ENCODE data around the gene CCER1.

DNA sequence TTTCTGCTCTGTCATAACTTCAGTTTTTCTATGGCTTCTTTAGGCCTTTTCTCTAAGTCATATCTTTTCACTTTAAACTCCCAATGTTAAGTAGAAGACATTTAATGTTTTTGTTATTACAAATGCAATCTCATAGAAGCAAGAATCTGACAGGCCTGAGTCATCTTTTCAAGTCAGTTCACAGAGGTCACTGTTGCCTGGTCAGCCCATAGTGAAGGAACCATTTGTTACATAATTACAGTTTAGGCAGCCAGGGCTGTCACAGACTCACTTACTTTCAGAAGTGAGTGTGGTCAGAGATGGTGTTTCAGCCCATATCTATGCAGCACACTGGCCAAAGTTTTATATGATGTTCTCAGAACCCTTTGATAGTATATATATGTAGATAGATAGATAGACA lies 46.5 kb downstream of the CCER1 start:
- TF ChIP-seq, protein P1, sequence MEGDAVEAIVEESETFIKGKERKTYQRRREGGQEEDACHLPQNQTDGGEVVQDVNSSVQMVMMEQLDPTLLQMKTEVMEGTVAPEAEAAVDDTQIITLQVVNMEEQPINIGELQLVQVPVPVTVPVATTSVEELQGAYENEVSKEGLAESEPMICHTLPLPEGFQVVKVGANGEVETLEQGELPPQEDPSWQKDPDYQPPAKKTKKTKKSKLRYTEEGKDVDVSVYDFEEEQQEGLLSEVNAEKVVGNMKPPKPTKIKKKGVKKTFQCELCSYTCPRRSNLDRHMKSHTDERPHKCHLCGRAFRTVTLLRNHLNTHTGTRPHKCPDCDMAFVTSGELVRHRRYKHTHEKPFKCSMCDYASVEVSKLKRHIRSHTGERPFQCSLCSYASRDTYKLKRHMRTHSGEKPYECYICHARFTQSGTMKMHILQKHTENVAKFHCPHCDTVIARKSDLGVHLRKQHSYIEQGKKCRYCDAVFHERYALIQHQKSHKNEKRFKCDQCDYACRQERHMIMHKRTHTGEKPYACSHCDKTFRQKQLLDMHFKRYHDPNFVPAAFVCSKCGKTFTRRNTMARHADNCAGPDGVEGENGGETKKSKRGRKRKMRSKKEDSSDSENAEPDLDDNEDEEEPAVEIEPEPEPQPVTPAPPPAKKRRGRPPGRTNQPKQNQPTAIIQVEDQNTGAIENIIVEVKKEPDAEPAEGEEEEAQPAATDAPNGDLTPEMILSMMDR (IDR thresholded peaks at IDR 0.05): no peak
- TF ChIP-seq POLR2A (IDR thresholded peaks at IDR 0.05): no peak

Data from thyroid gland (tissue), 4 donors.